NT2/D1 (cell line): ENCODE results near the gene DUSP23.

Experiments
- SUZ12 ChIP-seq: IDR thresholded peaks from 2 replicates; pipeline ENCODE4 v1.6.1; 2011; ENCODE audit not compliant: insufficient read length, insufficient read depth; ENCODE audit errors: extremely low read depth
- YY1 ChIP-seq: IDR thresholded peaks from 2 replicates; pipeline ENCODE4 v1.6.1; 2011; ENCODE audit not compliant: insufficient read length, insufficient read depth
- ZNF274 ChIP-seq: IDR thresholded peaks from 2 replicates; pipeline ENCODE4 v1.6.1; 2011; ENCODE audit warnings: mild to moderate bottlenecking, low read depth, low read length

DNA sequence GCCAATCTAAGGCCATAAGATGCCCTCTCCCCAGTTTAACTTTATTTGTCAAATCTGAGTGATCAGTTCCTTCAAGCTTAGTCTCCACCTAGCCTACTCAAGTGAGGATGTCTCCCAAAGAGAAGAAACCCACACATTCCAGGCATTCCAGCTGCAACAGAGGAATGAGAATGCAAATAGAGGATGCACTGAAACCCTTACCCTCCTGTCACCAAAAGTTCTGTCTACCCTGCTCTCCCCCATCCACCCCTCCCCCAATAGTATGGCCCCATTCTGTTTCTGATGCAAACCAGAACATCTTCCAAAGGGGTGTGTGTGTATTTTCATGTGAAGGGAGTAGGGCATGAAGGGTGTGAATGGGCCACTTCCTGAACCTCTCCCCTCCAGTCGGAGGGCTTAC, 3.0 kb downstream of the DUSP23 start:
- TF ChIP-seq ZNF274 (no peak), YY1 (no peak), SUZ12 (no peak)
